GM13976 (cell line): ENCODE data around the gene APLN.

Experiments used
- DNase-seq: peaks from one replicate; pipeline ENCODE4 v3.0.0; 2012; ENCODE audit warnings: low spot score
- in situ Hi-C: fragments of 300-500 bp; cut with MboI; formaldehyde crosslinking; loops from one replicate; pipeline ENCODE4 v1.12.0; 2022; ENCODE audit warnings: low sequenced_read_pairs, mixed read lengths, inconsistent platforms; ENCODE audit not compliant: unreplicated experiment
- TF ChIP-seq, protein P1 (sequence below): IDR thresholded peaks from 2 replicates; pipeline ENCODE4 v1.5.1; 2012; ENCODE audit warnings: borderline replicate concordance, mild to moderate bottlenecking; ENCODE audit not compliant: insufficient read depth; ENCODE audit errors: extremely low read depth, missing control alignments, control extremely low read depth

APLN gene

DNA sequence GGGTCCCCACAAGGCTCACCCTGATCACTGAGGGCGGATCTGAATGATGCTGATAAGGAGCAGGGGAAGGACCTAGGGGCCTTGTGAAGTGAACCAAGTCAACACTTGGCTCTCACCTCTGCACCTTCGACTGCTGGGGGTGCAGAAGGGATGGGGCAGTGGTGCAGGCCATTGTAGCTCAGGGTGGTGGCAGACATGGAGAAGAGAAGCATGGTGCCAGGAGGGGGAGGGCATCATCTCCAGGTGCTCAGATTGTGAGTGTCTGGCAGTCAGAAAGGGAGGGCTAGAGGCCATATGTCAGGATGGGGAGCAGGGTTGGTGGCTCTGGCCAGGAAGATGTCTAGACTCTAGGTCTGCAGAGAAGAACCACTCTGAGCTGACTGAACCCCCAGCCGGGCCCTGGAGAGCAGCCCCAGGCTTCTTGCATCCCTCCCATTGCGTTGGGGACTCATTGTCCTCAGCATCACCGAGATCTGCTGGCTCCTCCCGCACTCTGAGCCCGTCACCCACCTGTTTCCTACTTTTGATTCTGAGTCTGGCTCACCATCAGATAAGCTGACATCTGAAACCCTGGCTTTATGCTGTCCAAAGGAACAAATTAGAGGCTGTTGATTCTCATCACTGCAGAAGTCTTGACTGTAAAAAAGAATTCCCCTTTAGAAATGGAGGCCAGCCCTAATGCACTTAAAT is 3.8 kb downstream of the APLN start:
- in situ Hi-C loops, result no loop called here
- TF ChIP-seq, protein P1, sequence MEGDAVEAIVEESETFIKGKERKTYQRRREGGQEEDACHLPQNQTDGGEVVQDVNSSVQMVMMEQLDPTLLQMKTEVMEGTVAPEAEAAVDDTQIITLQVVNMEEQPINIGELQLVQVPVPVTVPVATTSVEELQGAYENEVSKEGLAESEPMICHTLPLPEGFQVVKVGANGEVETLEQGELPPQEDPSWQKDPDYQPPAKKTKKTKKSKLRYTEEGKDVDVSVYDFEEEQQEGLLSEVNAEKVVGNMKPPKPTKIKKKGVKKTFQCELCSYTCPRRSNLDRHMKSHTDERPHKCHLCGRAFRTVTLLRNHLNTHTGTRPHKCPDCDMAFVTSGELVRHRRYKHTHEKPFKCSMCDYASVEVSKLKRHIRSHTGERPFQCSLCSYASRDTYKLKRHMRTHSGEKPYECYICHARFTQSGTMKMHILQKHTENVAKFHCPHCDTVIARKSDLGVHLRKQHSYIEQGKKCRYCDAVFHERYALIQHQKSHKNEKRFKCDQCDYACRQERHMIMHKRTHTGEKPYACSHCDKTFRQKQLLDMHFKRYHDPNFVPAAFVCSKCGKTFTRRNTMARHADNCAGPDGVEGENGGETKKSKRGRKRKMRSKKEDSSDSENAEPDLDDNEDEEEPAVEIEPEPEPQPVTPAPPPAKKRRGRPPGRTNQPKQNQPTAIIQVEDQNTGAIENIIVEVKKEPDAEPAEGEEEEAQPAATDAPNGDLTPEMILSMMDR, result no peak
- no peak for DNase-seq

DNA sequence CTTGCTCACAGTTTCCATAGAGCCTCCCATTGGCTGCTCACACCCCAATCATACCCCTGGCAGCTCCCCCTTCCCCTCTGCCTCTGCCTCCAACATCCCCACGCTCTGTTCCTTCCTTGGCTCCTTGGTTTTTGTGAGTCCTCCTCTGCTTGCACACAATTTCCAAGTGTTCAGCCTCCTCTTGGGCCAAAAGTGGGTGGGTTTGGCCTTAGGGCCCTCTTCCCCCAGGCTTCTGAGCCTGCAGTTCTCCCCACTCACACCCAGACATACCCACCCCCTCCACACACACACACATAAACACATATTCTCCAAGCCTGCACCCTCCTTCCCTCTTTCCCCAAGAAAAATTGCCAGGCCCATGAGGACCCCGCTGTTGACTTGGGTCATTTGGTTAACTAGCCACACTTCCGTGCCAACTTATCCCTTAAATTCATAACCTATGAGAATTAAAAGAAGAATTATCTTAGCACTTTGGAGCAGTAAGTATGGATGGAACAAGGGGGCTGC is 4.5 kb downstream of the APLN start:
- in situ Hi-C loops, result no loop called here
- TF ChIP-seq, protein P1, result no peak
- no peak for DNase-seq

DNA sequence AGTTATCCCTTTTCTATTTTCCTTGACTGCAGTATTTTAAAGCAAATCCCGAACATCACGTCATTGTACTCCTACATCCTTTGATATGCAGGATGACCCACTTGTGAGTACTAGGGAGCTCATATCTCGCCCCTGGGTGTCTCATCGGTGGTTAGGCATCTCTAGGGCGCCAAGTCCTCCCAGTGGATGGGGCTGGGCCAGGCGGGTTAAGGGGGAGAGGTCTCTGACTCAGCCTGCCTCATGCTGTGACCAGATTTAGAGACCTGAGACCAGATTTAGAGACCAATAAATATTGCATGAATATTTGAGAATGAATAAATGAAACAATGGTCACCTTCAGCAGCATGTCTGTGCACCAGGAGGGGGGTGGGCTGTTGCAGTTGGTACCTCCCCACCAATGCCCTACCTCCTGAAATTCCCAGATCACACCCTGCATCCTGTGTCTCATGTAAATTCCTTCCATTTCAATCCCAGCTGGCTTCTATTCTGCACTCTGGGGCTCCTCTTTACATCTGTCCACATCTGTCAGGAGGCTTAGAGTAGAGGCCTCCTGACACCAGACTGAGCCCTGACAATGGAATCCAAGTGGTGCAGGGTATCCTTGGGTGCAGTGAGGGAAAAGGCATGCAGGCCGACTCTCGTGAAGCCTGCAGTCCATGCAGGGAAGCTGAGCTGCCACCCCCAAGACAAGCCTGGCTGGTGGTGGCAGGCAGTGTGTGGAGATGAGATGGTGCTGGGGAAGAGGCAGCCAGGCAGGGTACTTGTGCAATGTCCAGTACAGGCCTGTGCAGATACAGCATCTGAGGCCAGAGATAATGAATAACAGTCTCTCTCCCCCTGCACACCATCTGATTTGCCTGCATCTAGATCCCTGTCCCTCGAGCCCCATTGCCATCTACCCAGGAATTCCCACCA is 5.2 kb downstream of the APLN start:
- in situ Hi-C loops, result no loop called here
- TF ChIP-seq, protein P1, result no peak
- no peak for DNase-seq

DNA sequence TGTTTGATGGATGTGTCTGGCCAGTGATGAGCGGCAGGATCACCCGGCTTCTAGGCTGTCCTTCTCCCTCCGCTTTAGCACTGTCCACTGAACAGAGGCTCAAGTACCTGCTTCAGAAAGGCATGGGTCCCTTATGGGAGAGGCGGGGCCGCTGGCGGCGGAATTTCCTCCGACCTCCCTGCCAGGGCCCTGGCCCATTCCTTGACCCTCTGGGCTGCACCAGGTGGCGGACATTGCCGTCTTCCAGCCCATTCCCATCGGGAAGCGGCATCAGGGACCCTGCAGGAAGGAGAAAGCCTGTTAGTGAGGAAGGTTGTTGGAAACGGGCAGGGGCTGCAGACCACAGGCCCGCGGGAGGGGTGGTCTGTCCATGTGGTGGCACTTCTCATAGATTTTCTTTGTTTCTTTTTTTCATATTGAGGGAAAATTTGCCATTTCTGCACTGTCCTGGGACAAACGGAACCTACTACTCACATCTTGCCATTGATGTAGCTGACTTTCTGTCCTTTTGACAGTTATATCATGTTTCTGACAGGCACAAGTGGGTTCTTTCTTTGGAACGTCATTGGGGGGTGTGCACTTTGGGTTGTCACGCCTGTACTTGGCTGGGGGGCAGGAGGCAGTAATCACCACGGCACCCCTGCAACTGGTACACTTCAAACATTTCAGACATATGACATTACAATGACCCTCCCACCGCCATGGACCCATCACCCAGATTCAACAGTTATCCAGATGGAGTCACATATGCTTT is 6.1 kb downstream of the APLN start:
- no peak for DNase-seq
- in situ Hi-C loops, result no loop called here
- TF ChIP-seq, protein P1, result no peak

DNA sequence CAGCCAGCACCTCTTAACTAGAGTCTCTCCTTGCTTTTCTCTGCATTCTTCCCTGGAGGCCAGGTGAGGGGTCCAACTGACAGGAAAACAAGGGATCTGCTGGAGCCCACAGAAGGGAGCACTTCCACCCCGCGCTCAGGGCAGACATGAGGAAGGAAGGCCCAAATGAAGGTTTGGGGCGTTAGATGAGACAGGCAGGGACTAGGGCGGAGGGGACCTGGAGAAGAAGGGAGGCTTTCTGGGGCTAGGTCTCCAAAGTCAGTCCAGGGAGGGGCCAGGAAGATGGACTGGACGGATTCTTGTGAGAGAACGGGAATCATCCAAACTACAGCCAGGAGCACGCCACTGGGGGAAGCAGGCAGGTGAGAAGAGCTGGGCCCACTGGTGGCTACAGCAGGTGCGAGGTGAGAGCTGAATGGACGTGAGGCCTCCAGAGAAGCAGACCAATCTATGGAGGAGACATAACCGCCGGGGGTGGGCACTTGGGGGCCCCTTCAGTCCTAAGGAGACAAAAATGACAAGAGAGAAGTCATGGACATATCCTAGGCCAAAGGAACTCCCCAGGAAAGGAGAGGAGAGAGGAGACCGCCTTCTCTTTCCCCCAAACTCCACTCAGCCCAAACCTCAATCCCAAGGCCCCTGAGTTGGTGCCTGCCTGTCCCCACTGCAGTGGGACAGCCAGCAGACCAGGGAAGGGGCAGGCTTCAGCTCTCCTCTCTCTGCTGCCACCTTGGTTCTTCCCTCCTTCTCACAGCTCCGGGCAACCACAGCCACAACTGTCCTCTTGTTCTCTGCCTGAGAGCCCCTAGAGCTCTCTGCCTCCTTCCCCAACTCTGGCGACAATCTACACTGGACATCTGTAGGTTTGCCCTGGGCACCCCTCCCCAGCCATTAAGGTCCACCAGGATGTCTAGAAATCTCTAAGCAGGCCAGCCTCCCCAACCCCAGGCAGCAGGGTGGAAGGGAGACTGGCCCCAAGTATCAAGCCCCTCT is 7.0 kb downstream of the APLN start:
- TF ChIP-seq, protein P1, result no peak
- no peak for DNase-seq
- in situ Hi-C loops, result no loop called here
